Measurements from ENCODE around the gene MAN1A1. TPM values are rescaled to one million over a fixed set of nuclear protein-coding genes. Genes with fewer than 3 reads are reported as not detected.

The MAN1A1 gene
- polyA plus RNA-seq, 1 donor (not counting 4 experiments of a cell fraction or from before 2014, with no cell fraction given), result 20.2 TPM

DNA sequence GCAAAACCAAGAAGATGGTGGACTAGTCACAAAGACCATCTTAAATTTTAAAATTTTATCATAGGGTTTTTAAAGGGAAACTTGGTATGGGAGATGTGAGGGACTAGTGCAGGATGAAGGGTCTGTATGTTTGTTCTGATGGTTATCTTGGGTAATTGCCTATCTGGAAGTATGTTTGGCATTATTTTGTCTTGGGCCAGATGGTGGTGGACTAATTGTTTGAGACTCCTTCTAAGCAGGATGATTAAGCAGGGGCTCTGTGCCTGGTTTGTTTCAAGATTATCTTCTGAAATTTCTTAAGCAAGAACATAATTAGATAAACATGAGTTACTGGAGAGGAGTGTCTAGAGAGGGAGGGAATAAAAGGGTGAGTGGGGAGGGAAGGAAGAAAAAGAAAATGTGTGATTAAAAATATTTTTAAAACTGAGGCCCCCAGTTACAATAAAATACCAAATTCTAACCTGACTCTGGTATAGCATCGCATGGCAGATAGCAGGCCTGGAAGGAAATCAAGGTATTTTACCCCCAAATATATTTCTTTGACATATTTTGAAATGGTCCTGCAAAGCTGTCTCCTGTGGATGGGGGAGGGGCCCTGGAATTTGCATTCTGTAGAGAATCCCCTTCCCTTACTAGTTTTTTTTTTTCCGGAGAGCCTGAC, 221.2 kb downstream of the MAN1A1 start:
- Histone ChIP-seq H3K79me2 (ENCODE audit: control insufficient read depth, insufficient read depth, low read length) (no peaks in the 10 kb centered on the region), H3K27ac (ENCODE audit: control insufficient read depth, insufficient read depth, low read length) (no peak overlapping the region), H3K9me3 (ENCODE audit: control insufficient read depth, low read depth, low read length) (no peaks in the 10 kb centered on the region), H3K4me2 (ENCODE audit: control insufficient read depth, extremely low read depth, insufficient read depth, low read depth, low read length) (no peak overlapping the region), H3K9ac (ENCODE audit: control insufficient read depth, extremely low read depth, insufficient read depth, low read length) (no peak overlapping the region), H3K9me1 (ENCODE audit: control insufficient read depth, extremely low read depth, insufficient read depth, low read length) (no peaks in the 10 kb centered on the region), H4K20me1 (ENCODE audit: control insufficient read depth, extremely low read depth, insufficient read depth, low read length) (no peaks in the 10 kb centered on the region), H3K27me3 (ENCODE audit: control insufficient read depth, extremely low read depth, insufficient read depth, low read length) (no peaks in the 10 kb centered on the region), H2AFZ (ENCODE audit: control insufficient read depth, low read length) (no peak overlapping the region), H3K4me3 (ENCODE audit: control insufficient read depth in 2 of 3, extremely low read depth in 1 of 3, insufficient read depth in 2 of 3, low read depth in 1 of 3, low read length in 3 of 3) (no peak overlapping the region), H3K36me3 (ENCODE audit: control insufficient read depth in 2 of 2, extremely low read depth in 1 of 2, insufficient read depth in 2 of 2, low read length in 2 of 2) (no peaks in the 10 kb centered on the region), H3K4me1 (ENCODE audit: control insufficient read depth, extremely low read depth, insufficient read depth, low read length) (peaks cover 18% of the 10 kb centered on the region)
- no peak for DNase-seq (ENCODE audit: low read depth, low spot score)
- FAIRE-seq, result no peak
- dilution Hi-C loops (cut with MboI; ENCODE audit: extremely low pct_ligation_motif_present, low sequenced_read_pairs), result no loop called here
- TF ChIP-seq, protein P1, sequence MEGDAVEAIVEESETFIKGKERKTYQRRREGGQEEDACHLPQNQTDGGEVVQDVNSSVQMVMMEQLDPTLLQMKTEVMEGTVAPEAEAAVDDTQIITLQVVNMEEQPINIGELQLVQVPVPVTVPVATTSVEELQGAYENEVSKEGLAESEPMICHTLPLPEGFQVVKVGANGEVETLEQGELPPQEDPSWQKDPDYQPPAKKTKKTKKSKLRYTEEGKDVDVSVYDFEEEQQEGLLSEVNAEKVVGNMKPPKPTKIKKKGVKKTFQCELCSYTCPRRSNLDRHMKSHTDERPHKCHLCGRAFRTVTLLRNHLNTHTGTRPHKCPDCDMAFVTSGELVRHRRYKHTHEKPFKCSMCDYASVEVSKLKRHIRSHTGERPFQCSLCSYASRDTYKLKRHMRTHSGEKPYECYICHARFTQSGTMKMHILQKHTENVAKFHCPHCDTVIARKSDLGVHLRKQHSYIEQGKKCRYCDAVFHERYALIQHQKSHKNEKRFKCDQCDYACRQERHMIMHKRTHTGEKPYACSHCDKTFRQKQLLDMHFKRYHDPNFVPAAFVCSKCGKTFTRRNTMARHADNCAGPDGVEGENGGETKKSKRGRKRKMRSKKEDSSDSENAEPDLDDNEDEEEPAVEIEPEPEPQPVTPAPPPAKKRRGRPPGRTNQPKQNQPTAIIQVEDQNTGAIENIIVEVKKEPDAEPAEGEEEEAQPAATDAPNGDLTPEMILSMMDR (optimal IDR thresholded peaks at IDR 0.05 in 1 of 3, IDR thresholded peaks at IDR 0.05 in 1 of 3, conservative IDR thresholded peaks at IDR 0.05 in 1 of 3; ENCODE audit: extremely low read depth in 1 of 3, insufficient read depth in 2 of 3, low read length in 3 of 3), result no peak

DNA sequence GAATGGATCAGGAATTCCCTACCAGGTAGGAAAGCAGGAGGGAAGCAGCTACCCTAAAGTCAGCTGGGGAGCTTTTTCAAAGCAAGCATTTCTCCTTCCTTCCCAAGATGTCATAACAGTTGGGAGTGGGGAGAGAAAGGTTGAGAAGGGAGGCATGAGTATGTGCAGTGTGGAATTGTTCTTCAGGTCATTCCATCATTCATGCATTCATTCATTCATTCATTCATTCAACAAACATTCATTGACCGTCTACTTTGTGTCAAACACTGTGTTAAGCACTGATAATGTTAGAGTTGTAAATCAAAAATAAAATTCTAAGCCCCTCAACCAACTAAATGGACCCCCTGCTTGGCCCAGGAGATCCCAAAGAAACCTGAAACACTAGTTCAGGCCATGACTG, 221.9 kb downstream of the MAN1A1 start:
- peaks cover 18% of the 10 kb centered on the region for H3K4me1 ChIP-seq (ENCODE audit: control insufficient read depth, extremely low read depth, insufficient read depth, low read length)
- no peaks in the 10 kb centered on the region for H4K20me1 ChIP-seq (ENCODE audit: control insufficient read depth, extremely low read depth, insufficient read depth, low read length)
- DNase-seq (ENCODE audit: low read depth, low spot score), result no peak
- H3K27ac ChIP-seq (ENCODE audit: control insufficient read depth, insufficient read depth, low read length), result no peak overlapping the region
- H3K36me3 ChIP-seq (ENCODE audit: control insufficient read depth in 2 of 2, extremely low read depth in 1 of 2, insufficient read depth in 2 of 2, low read length in 2 of 2), result no peaks in the 10 kb centered on the region
- no peak for TF ChIP-seq EZH2 (IDR thresholded peaks at IDR 0.05; ENCODE audit: low read length)
- TF ChIP-seq, protein P1 (optimal IDR thresholded peaks at IDR 0.05 in 1 of 3, IDR thresholded peaks at IDR 0.05 in 1 of 3, conservative IDR thresholded peaks at IDR 0.05 in 1 of 3; ENCODE audit: extremely low read depth in 1 of 3, insufficient read depth in 2 of 3, low read length in 3 of 3), result no peak
- no peaks in the 10 kb centered on the region for H3K79me2 ChIP-seq (ENCODE audit: control insufficient read depth, insufficient read depth, low read length)
- no peaks in the 10 kb centered on the region for H3K9me1 ChIP-seq (ENCODE audit: control insufficient read depth, extremely low read depth, insufficient read depth, low read length)
- FAIRE-seq, result no peak
- H3K9me3 ChIP-seq (ENCODE audit: control insufficient read depth, low read depth, low read length), result no peaks in the 10 kb centered on the region
- H2AFZ ChIP-seq (ENCODE audit: control insufficient read depth, low read length), result no peak overlapping the region
- H3K4me3 ChIP-seq (ENCODE audit: control insufficient read depth in 2 of 3, extremely low read depth in 1 of 3, insufficient read depth in 2 of 3, low read depth in 1 of 3, low read length in 3 of 3), result no peak overlapping the region
- no peak overlapping the region for H3K9ac ChIP-seq (ENCODE audit: control insufficient read depth, extremely low read depth, insufficient read depth, low read length)
- dilution Hi-C loops (cut with MboI; ENCODE audit: extremely low pct_ligation_motif_present, low sequenced_read_pairs), result no loop called here
- no peak overlapping the region for H3K4me2 ChIP-seq (ENCODE audit: control insufficient read depth, extremely low read depth, insufficient read depth, low read depth, low read length)
- no peaks in the 10 kb centered on the region for H3K27me3 ChIP-seq (ENCODE audit: control insufficient read depth, extremely low read depth, insufficient read depth, low read length)

Small RNA genes lying within 50 kb of the gene (small RNA-seq; reads per million reads assigned to genes)
- gene AL022722.2 (ENCODE audit: insufficient read length in 3 of 3, low read depth in 3 of 3, low replicate concordance in 1 of 3) (0 reads per million in 3 experiments), gene RNU6-194P (ENCODE audit: insufficient read length in 3 of 3, low read depth in 3 of 3, low replicate concordance in 1 of 3) (0 reads per million in 3 experiments)

Measured in keratinocyte (primary cell).